Naive thymus-derived CD4-positive, alpha-beta T cell (primary cell): Measurements from ENCODE around the gene SNX9. TPM values are rescaled to one million over a fixed set of nuclear protein-coding genes. Genes with fewer than 3 reads are reported as not detected.
"Not testable (repeated sequence)": the region's sequence is repeated elsewhere in the genome, so short reads cannot be mapped to it uniquely, and the experiment has no call there.

Source experiments
- ATAC-seq: fragments of 150-1000 bp; cut with Tn5 transposase; 2 replicates; pipeline ENCODE4 v1.10.0; 2021; ENCODE audit warnings: mild to moderate bottlenecking, moderate library complexity
- CTCF ChIA-PET: fragments of 350-600 bp; sonication (Branson Sonifier 250); formaldehyde crosslinking; loops from one replicate; lab custom pipeline; 2021; ENCODE audit warnings: antibody characterized with exemption; lab: Charles Lee
- POLR2A ChIA-PET: fragments of 350-600 bp; sonication (Branson Sonifier 250); formaldehyde crosslinking; loops from one replicate; lab custom pipeline; 2021; ENCODE audit warnings: antibody characterized with exemption, inconsistent platforms; lab: Charles Lee
- DNase-seq, 9 donors: peaks; one replicate each; pipeline versions ENCODE4 v3.0.0 to v3.0.0-alpha.2; 2020 to 2022; ENCODE audit warnings: mixed read lengths in 1 of 9
- H3K27ac ChIP-seq: one replicate; pipeline ENCODE4 v1.7.0; 2013; ENCODE audit warnings: mild to moderate bottlenecking, low read depth, low read length, moderate library complexity
- H3K27me3 ChIP-seq, 2 donors: one replicate each; pipeline ENCODE4 v1.7.0; 2013; ENCODE audit warnings: low read length in 2 of 2, mild to moderate bottlenecking in 2 of 2, moderate library complexity in 2 of 2; ENCODE audit not compliant: control insufficient read depth in 2 of 2, insufficient read depth in 2 of 2
- H3K36me3 ChIP-seq, 3 experiments: 1 replicate in 2 of 3; 2 replicates in 1 of 3; pipeline ENCODE4 v1.7.0; 2013; ENCODE audit warnings: low read length in 3 of 3, mild to moderate bottlenecking in 3 of 3, moderate library complexity in 1 of 3; ENCODE audit not compliant: insufficient read depth in 3 of 3, control insufficient read depth in 2 of 3
- H3K4me1 ChIP-seq, 2 donors: one replicate each; pipeline ENCODE4 v1.7.0; 2013; ENCODE audit warnings: low read length in 2 of 2, mild to moderate bottlenecking in 2 of 2, moderate library complexity in 1 of 2; ENCODE audit not compliant: control insufficient read depth in 2 of 2, insufficient read depth in 2 of 2
- H3K4me3 ChIP-seq: 2 replicates; pipeline ENCODE4 v1.7.0; 2013; ENCODE audit warnings: mild to moderate bottlenecking, low read length
- H3K9me3 ChIP-seq, 3 experiments: 1 replicate in 2 of 3; 2 replicates in 1 of 3; pipeline ENCODE4 v1.7.0; 2013; ENCODE audit warnings: low read length in 3 of 3; ENCODE audit not compliant: control insufficient read depth in 2 of 3
- H3K27ac Mint-ChIP-seq, 9 donors: one replicate each; pipeline ENCODE4 v1.8.0; 2020 to 2022; ENCODE audit warnings: mixed read lengths in 9 of 9, mild to moderate bottlenecking in 8 of 9, moderate library complexity in 5 of 9, inconsistent platforms in 2 of 9
- H3K27me3 Mint-ChIP-seq, 5 donors: one replicate each; pipeline ENCODE4 v1.8.0; 2021 to 2022; ENCODE audit warnings: mixed read lengths in 5 of 5, mild to moderate bottlenecking in 1 of 5
- H3K36me3 Mint-ChIP-seq, 5 donors: one replicate each; pipeline ENCODE4 v1.8.0; 2020 to 2022; ENCODE audit warnings: mixed read lengths in 5 of 5, mild to moderate bottlenecking in 3 of 5, inconsistent platforms in 1 of 5
- H3K4me1 Mint-ChIP-seq, 7 donors: one replicate each; pipeline ENCODE4 v1.8.0; 2020 to 2022; ENCODE audit warnings: mixed read lengths in 7 of 7, mild to moderate bottlenecking in 3 of 7, inconsistent platforms in 1 of 7
- H3K4me3 Mint-ChIP-seq, 10 donors: one replicate each; pipeline ENCODE4 v1.8.0; 2020 to 2022; ENCODE audit warnings: mild to moderate bottlenecking in 10 of 10, mixed read lengths in 10 of 10, moderate library complexity in 6 of 10, inconsistent platforms in 2 of 10
- H3K9me3 Mint-ChIP-seq, 11 donors: one replicate each; pipeline ENCODE4 v1.8.0; 2020 to 2022; ENCODE audit warnings: mixed read lengths in 11 of 11, mild to moderate bottlenecking in 4 of 11, inconsistent platforms in 1 of 11, moderate library complexity in 1 of 11
- intact Hi-C, 2 donors: fragments of 100-400 bp; cut with micrococcal nuclease; formaldehyde crosslinking; loops; one replicate each; pipeline ENCODE4 v1.15.1; 2023
- polyA plus RNA-seq, 2 donors: library from polyadenylated mRNA; unstranded; fragments of 300-500 nt; fragmentation: Illumina TruSeq; gene quantifications; one replicate each; pipeline ENCODE4 v1.2.3, GENCODE V29; 2021
- total RNA-seq, 6 experiments: library from RNA in 5 of 6; stranded (reverse) in 5 of 6; gene quantifications; 1 replicate in 5 of 6; 2 replicates in 1 of 6; pipeline ENCODE4 v1.2.3 and lab custom pipeline; 2021 to 2026

The SNX9 gene
- total and polyA plus RNA-seq, 7 experiments from 2014 or later: 13.4 to 51.5 (median 36.4) TPM

GRCh38 chr6:157840261-157840660 is 17.2 kb downstream of the SNX9 start:
- H3K9me3 ChIP-seq: no peaks in the 10 kb centered on the region
- no peaks in the 10 kb centered on the region for H3K27me3 ChIP-seq
- ChIA-PET CTCF (interaction anchor here (1.1 kb wide), 1 partner anchor 12 kb away, joined by 3 read pairs; no protein-coding TSS in a partner anchor), POLR2A (interaction anchor here (1.2 kb wide), 1 partner anchor 47 kb away, joined by 3 read pairs; no protein-coding TSS in a partner anchor)
- ATAC-seq: no peak
- DNase-seq: no peak
- H3K27me3 Mint-ChIP-seq: peaks cover 0 to 3% (median 0%) of the 10 kb centered on the region in 5 donors
- H3K9me3 Mint-ChIP-seq: peaks cover 0 to 3% (median 0%) of the 10 kb centered on the region in 11 donors
- peaks cover 4 to 25% (median 13%) of the 10 kb centered on the region in 5 donors for H3K36me3 Mint-ChIP-seq
- peaks cover 22 to 90% (median 84%) of the 10 kb centered on the region in 7 donors for H3K4me1 Mint-ChIP-seq
- peak overlapping the region in 6 of 10 donors; percentile 12 to 54 (median 43) for H3K4me3 Mint-ChIP-seq
- no peak overlapping the region for H3K4me3 ChIP-seq
- intact Hi-C loops: no loop called here
- H3K4me1 ChIP-seq: peaks cover 0 to 22% of the 10 kb centered on the region in 2 donors
- H3K36me3 ChIP-seq: no peaks in the 10 kb centered on the region
- H3K27ac ChIP-seq: no peak overlapping the region
- peak overlapping the region in 6 of 9 donors; percentile 6 to 90 (median 54) for H3K27ac Mint-ChIP-seq

DNA sequence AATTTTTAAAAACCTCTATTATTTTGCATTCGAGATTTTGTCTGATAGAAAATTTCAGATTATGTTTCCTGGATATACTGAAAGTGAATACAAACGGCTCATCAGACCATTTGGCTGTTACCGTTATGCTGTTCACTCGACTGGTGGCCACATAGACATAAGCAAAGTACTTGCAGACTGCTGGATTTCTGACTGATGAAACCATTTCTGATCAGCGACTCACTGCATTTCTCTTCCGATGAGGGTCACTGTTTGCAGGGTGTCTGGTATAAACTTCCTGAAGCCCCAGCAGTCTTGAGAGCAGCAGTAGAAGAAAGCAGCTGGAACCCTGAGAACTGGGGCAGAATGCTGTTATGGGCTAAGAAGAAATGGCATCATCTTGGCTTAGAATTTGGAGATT is 17.7 kb downstream of the SNX9 start:
- H3K36me3 Mint-ChIP-seq: peaks cover 0 to 21% (median 11%) of the 10 kb centered on the region in 5 donors
- H3K9me3 Mint-ChIP-seq: peaks cover 0 to 3% (median 0%) of the 10 kb centered on the region in 11 donors
- H3K27me3 Mint-ChIP-seq: peaks cover 0 to 3% (median 0%) of the 10 kb centered on the region in 5 donors
- H3K4me3 Mint-ChIP-seq: peak overlapping the region in 3 of 10 donors; percentile 14 to 50 (median 48)
- intact Hi-C loops: no loop called here
- Histone ChIP-seq H3K4me3 (no peak overlapping the region), H3K9me3 (no peaks in the 10 kb centered on the region), H3K36me3 (no peaks in the 10 kb centered on the region), H3K27ac (no peak overlapping the region), H3K27me3 (no peaks in the 10 kb centered on the region), H3K4me1 (peaks cover 0 to 27% of the 10 kb centered on the region in 2 donors)
- no peak for ATAC-seq
- ChIA-PET POLR2A (interaction anchor here (1.2 kb wide), 1 partner anchor 48 kb away, joined by 3 read pairs; no protein-coding TSS in a partner anchor), CTCF (interaction anchor here (1.1 kb wide), 1 partner anchor 11 kb away, joined by 3 read pairs; no protein-coding TSS in a partner anchor)
- no peak for DNase-seq
- peaks cover 25 to 90% (median 84%) of the 10 kb centered on the region in 7 donors for H3K4me1 Mint-ChIP-seq
- peak overlapping the region in 4 of 9 donors; percentile 6 to 48 (median 30) for H3K27ac Mint-ChIP-seq

DNA sequence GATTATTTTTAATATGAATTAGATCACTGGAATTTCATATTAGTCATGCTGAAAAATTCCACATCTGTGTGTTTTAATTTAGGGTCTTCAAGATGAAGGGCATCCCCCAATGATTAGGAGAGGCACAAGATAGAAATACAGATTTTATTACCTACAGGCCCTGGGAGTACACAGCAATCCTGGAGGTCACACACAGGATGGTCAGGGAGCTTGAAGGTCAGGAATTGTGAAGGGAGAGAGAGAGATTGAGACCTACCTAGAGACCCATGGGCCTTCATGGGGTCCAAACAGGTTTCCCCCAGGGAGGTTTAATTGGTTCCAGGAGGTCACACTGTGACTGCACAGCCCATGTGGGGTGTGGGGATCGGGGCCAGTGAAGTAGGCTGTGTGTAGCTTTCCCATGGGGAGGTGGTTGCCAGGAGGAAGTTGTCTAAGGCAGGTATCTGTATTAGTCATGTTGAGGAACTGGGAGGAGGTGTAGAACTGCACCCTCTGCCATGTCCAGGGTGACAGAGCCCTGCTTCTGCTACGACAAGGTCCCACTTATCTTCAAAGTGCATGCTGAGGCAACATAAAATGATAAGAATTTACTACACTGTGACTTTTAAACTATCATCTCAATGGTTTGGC is 18.3 kb downstream of the SNX9 start:
- Mint-ChIP-seq H3K9me3 (peaks cover 0 to 3% (median 0%) of the 10 kb centered on the region in 11 donors), H3K4me3 (peak overlapping the region in 4 of 10 donors; percentile 3 to 50 (median 27)), H3K36me3 (peaks cover 0 to 20% (median 9%) of the 10 kb centered on the region in 5 donors), H3K27ac (peak overlapping the region in 5 of 9 donors; percentile 21 to 63 (median 48)), H3K27me3 (peaks cover 0 to 3% (median 0%) of the 10 kb centered on the region in 5 donors), H3K4me1 (peaks cover 30 to 90% (median 84%) of the 10 kb centered on the region in 7 donors)
- Histone ChIP-seq H3K36me3 (no peaks in the 10 kb centered on the region), H3K4me1 (peaks cover 0 to 32% of the 10 kb centered on the region in 2 donors), H3K9me3 (no peaks in the 10 kb centered on the region), H3K27me3 (no peaks in the 10 kb centered on the region), H3K4me3 (no peak overlapping the region), H3K27ac (no peak overlapping the region)
- ChIA-PET CTCF (interaction anchor here (1.1 kb wide), 1 partner anchor 11 kb away, joined by 3 read pairs; no protein-coding TSS in a partner anchor), POLR2A (interaction anchor here (1.2 kb wide), 1 partner anchor 48 kb away, joined by 3 read pairs; no protein-coding TSS in a partner anchor)
- intact Hi-C loops: no loop called here
- DNase-seq (no peak), ATAC-seq (peak; percentile 47)

DNA sequence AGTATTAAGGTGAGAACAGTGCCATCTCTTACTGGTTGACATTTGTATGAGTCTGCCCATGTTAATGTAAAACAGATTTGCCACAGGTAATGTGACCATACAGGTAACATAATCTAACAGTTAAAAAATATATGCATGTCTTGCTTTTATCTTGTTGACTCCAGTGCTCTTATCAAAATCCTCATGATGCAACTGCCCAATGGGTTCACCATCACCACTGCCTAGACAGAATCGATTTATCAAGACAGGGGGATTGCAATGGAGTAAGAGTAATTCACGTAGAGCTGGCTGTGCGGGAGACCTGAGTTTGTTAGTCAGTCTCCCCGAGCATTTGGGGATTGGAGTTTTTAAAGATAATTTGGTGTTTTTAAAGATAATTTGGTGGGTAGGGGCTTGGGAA is 19.2 kb downstream of the SNX9 start:
- peaks cover 30 to 90% (median 83%) of the 10 kb centered on the region in 7 donors for H3K4me1 Mint-ChIP-seq
- H3K4me3 Mint-ChIP-seq: peak overlapping the region in 3 of 10 donors; percentile 2 to 37 (median 17)
- Histone ChIP-seq H3K27me3 (no peaks in the 10 kb centered on the region), H3K27ac (no peak overlapping the region), H3K36me3 (no peaks in the 10 kb centered on the region), H3K4me1 (peaks cover 0 to 32% of the 10 kb centered on the region in 2 donors), H3K9me3 (no peaks in the 10 kb centered on the region), H3K4me3 (no peak overlapping the region)
- ATAC-seq (no peak), DNase-seq (no peak)
- peaks cover 0 to 3% (median 0%) of the 10 kb centered on the region in 5 donors for H3K27me3 Mint-ChIP-seq
- ChIA-PET CTCF (interaction anchor here (0.6 kb wide), 1 partner anchor 70 kb away, joined by 3 read pairs; no protein-coding TSS in a partner anchor), POLR2A (no interaction called here)
- H3K36me3 Mint-ChIP-seq: peaks cover 0 to 15% (median 5%) of the 10 kb centered on the region in 5 donors
- H3K27ac Mint-ChIP-seq: peak overlapping the region in 5 of 9 donors; percentile 9 to 63 (median 26)
- H3K9me3 Mint-ChIP-seq: no peaks in the 10 kb centered on the region
- intact Hi-C loops: no loop called here

DNA sequence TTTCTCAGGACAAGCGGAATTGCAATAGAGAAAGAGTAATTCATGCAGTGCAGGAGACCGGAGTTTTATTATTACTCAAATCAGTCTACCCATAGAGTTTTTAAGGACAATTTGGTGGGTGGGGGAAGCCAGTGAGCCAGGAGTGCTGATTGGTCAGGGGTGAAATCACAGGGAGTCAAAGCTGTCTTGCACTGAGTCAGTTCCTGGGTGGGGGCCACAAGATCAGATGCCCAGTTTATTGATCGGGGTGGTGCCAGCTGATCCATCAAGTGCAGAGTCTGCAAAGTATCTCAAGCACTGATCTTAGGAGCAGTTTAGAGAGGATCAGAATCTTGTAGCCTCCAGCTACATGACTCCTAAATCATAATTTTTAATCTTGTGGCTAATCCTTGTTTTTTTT is 21.1 kb downstream of the SNX9 start:
- POLR2A ChIA-PET: interaction anchor here (0.6 to 1.2 kb wide), 2 partner anchors 30 to 201 kb away, joined by 3 read pairs; no protein-coding TSS in a partner anchor
- H3K27ac ChIP-seq, intact Hi-C loops, H3K36me3 ChIP-seq, H3K9me3 Mint-ChIP-seq, DNase-seq, H3K9me3 ChIP-seq, H3K4me3 ChIP-seq, H3K27me3 ChIP-seq, H3K27me3 Mint-ChIP-seq, ATAC-seq: not testable (repeated sequence)
- H3K36me3 Mint-ChIP-seq: peaks cover 0 to 11% (median under 1%) of the 10 kb centered on the region in 5 donors
- peak overlapping the region in 1 of 9 donors; percentile 3 for H3K27ac Mint-ChIP-seq
- peaks cover 38 to 91% (median 86%) of the 10 kb centered on the region in 7 donors for H3K4me1 Mint-ChIP-seq
- peaks cover 0 to 33% of the 10 kb centered on the region in 2 donors for H3K4me1 ChIP-seq
- CTCF ChIA-PET: interaction anchor here (0.6 to 1.4 kb wide), 2 partner anchors 87 to 429 kb away, joined by 3 to 4 read pairs; no protein-coding TSS in a partner anchor
- H3K4me3 Mint-ChIP-seq: peak overlapping the region in 4 of 10 donors; percentile 6 to 16 (median 10)

- H3K4me3 Mint-ChIP-seq: peak overlapping the region in 6 of 10 donors; percentile 1 to 50 (median 22)
- POLR2A ChIA-PET: interaction anchor here (0.6 to 1.1 kb wide), 3 partner anchors 22 to 81 kb away, joined by 3 read pairs; no protein-coding TSS in a partner anchor
Observed at GRCh38 chr6:157845493-157846259, 22.6 kb downstream of the SNX9 start.

More at GRCh38 chr6:157845493-157846259, 22.6 kb downstream of the SNX9 start:
- Mint-ChIP-seq H3K27me3 (no peaks in the 10 kb centered on the region), H3K27ac (peak overlapping the region in 4 of 9 donors; percentile 5 to 52 (median 36)), H3K9me3 (peaks cover 0 to 12% (median 2%) of the 10 kb centered on the region in 11 donors), H3K36me3 (peaks cover 3 to 23% (median 13%) of the 10 kb centered on the region in 5 donors), H3K4me1 (peaks cover 41 to 91% (median 84%) of the 10 kb centered on the region in 7 donors)
- no peak overlapping the region for H3K4me3 ChIP-seq
- H3K27ac ChIP-seq: no peak overlapping the region
- peaks cover 0 to 3% of the 10 kb centered on the region in 2 donors for H3K27me3 ChIP-seq
- H3K9me3 ChIP-seq: no peaks in the 10 kb centered on the region
- peaks cover 0 to 28% of the 10 kb centered on the region in 2 donors for H3K4me1 ChIP-seq
- CTCF ChIA-PET: interaction anchor here (0.6 to 0.9 kb wide), 3 partner anchors 9 to 540 kb away, joined by 3 to 5 read pairs (median 3); no protein-coding TSS in a partner anchor
- ATAC-seq: no peak
- no peak for DNase-seq
- intact Hi-C loops: loop anchor here in 1 of 2 donors (2.0 kb wide), 1 partner anchor 13 kb away; no protein-coding TSS in a partner anchor
- H3K36me3 ChIP-seq: no peaks in the 10 kb centered on the region
